Activated CD4-positive, alpha-beta T cell treated with anti-CD3 and anti-CD28 coated beads, Interleukin-10, Interleukin-2, amounts not matched to agents 100 ng/mL and 50 ng/mL, durations not matched to agents 16 hours and 8 hours (primary cell): ENCODE measurements around the gene DACT2.
"Not testable (repeated sequence)": the region's sequence is repeated elsewhere in the genome, so short reads cannot be mapped to it uniquely, and the experiment has no call there.

ENCODE experiments used
- DNase-seq: peaks from one replicate; pipeline ENCODE4 v3.0.0-alpha.2; 2020

Gene DACT2

GRCh38 chr6:168319279-168320111 lies at the start of gene DACT2:
Gene DACT2 (minus strand): TSS chr6:168319777. CDS start chr6:168319633, 144 bp downstream.
- DNase-seq, result no peak

GRCh38 chr6:168368936-168369335 lies 49.4 kb upstream of the DACT2 start:
- DNase-seq, result no peak

- no peak for DNase-seq
Measured at GRCh38 chr6:168368066-168368820, 48.7 kb upstream of the DACT2 start.

- DNase-seq, result no peak
Measured at GRCh38 chr6:168367285-168367751, 47.7 kb upstream of the DACT2 start.

GRCh38 chr6:168366473-168366872 lies 46.9 kb upstream of the DACT2 start:
- no peak for DNase-seq

GRCh38 chr6:168365422-168366165 lies 46.0 kb upstream of the DACT2 start:
- DNase-seq, result no peak

GRCh38 chr6:168364793-168365421 lies 45.3 kb upstream of the DACT2 start:
- no peak for DNase-seq

GRCh38 chr6:168363811-168364792 lies 44.5 kb upstream of the DACT2 start:
- DNase-seq, result no peak

GRCh38 chr6:168363302-168363701 lies 43.7 kb upstream of the DACT2 start:
- no peak for DNase-seq

- DNase-seq, result no peak
Measured at GRCh38 chr6:168362276-168362990, 42.9 kb upstream of the DACT2 start.

- DNase-seq, result no peak
Measured at GRCh38 chr6:168361766-168362165, 42.2 kb upstream of the DACT2 start.

GRCh38 chr6:168359794-168360193 lies 40.2 kb upstream of the DACT2 start:
- DNase-seq, result no peak

- no peak for DNase-seq
Measured at GRCh38 chr6:168358842-168359420, 39.4 kb upstream of the DACT2 start.

- DNase-seq, result not testable (repeated sequence)
Measured at GRCh38 chr6:168356872-168357271, 37.3 kb upstream of the DACT2 start.

- peak; percentile 45 for DNase-seq
Measured at GRCh38 chr6:168355716-168356522, 36.3 kb upstream of the DACT2 start.

GRCh38 chr6:168354338-168354737 lies 34.8 kb upstream of the DACT2 start:
- no peak for DNase-seq

- no peak for DNase-seq
Measured at GRCh38 chr6:168353041-168353440, 33.5 kb upstream of the DACT2 start.

GRCh38 chr6:168352096-168352495 lies 32.5 kb upstream of the DACT2 start:
- DNase-seq, result no peak

GRCh38 chr6:168349718-168350210 lies 30.2 kb upstream of the DACT2 start:
- peak; percentile 63 for DNase-seq
